ENCODE measurements around the gene UMPS. TPM values are rescaled to one million over a fixed set of nuclear protein-coding genes. Genes with fewer than 3 reads are reported as not detected.

The UMPS gene
- total and polyA plus RNA-seq, 2 experiments from 2014 or later: 21.3 to 127 TPM

GRCh38 chr3:124761935-124762660, 31.8 kb downstream of the UMPS start:
- H3K36me3 ChIP-seq: no peaks in the 10 kb centered on the region
- H3K9me3 ChIP-seq (ENCODE audit: low read depth): no peaks in the 10 kb centered on the region
- no peak overlapping the region for H3K4me3 ChIP-seq
- H3K27me3 ChIP-seq: no peaks in the 10 kb centered on the region
- peaks cover 8% of the 10 kb centered on the region for H3K4me1 ChIP-seq (ENCODE audit: low read depth)
- no peak overlapping the region for H3K27ac ChIP-seq
- no peak for TF ChIP-seq CTCF (IDR thresholded peaks at IDR 0.05; ENCODE audit: low read depth, low read length)
- no peak for DNase-seq (ENCODE audit: low read depth in 1 of 2, low spot score in 1 of 2)

GRCh38 chr3:124762661-124763011, 32.4 kb downstream of the UMPS start:
- H3K9me3 ChIP-seq (ENCODE audit: low read depth): no peaks in the 10 kb centered on the region
- no peak overlapping the region for H3K4me3 ChIP-seq
- DNase-seq (ENCODE audit: low read depth in 1 of 2, low spot score in 1 of 2): no peak
- no peak for TF ChIP-seq CTCF (IDR thresholded peaks at IDR 0.05; ENCODE audit: low read depth, low read length)
- no peaks in the 10 kb centered on the region for H3K36me3 ChIP-seq
- H3K27ac ChIP-seq: no peak overlapping the region
- peaks cover 8% of the 10 kb centered on the region for H3K4me1 ChIP-seq (ENCODE audit: low read depth)
- H3K27me3 ChIP-seq: no peaks in the 10 kb centered on the region

GRCh38 chr3:124763206-124763605, 33.0 kb downstream of the UMPS start:
- Histone ChIP-seq H3K4me1 (ENCODE audit: low read depth) (peaks cover 8% of the 10 kb centered on the region), H3K9me3 (ENCODE audit: low read depth) (no peaks in the 10 kb centered on the region), H3K27ac (no peak overlapping the region), H3K27me3 (no peaks in the 10 kb centered on the region), H3K36me3 (no peaks in the 10 kb centered on the region), H3K4me3 (no peak overlapping the region)
- DNase-seq (ENCODE audit: low read depth in 1 of 2, low spot score in 1 of 2): no peak
- no peak for TF ChIP-seq CTCF (IDR thresholded peaks at IDR 0.05; ENCODE audit: low read depth, low read length)

GRCh38 chr3:124763644-124764358, 33.5 kb downstream of the UMPS start:
- TF ChIP-seq CTCF (IDR thresholded peaks at IDR 0.05; ENCODE audit: low read depth, low read length): no peak
- Histone ChIP-seq H3K4me3 (no peak overlapping the region), H3K9me3 (ENCODE audit: low read depth) (no peaks in the 10 kb centered on the region), H3K36me3 (no peaks in the 10 kb centered on the region), H3K4me1 (ENCODE audit: low read depth) (peaks cover 8% of the 10 kb centered on the region), H3K27ac (no peak overlapping the region), H3K27me3 (no peaks in the 10 kb centered on the region)
- DNase-seq (ENCODE audit: low read depth in 1 of 2, low spot score in 1 of 2): no peak

GRCh38 chr3:124764746-124765145, 34.5 kb downstream of the UMPS start:
- H3K9me3 ChIP-seq (ENCODE audit: low read depth): no peaks in the 10 kb centered on the region
- no peak overlapping the region for H3K27ac ChIP-seq
- no peaks in the 10 kb centered on the region for H3K27me3 ChIP-seq
- H3K4me3 ChIP-seq: no peak overlapping the region
- DNase-seq (ENCODE audit: low read depth in 1 of 2, low spot score in 1 of 2): no peak
- no peaks in the 10 kb centered on the region for H3K36me3 ChIP-seq
- H3K4me1 ChIP-seq (ENCODE audit: low read depth): peaks cover 8% of the 10 kb centered on the region
- TF ChIP-seq CTCF (IDR thresholded peaks at IDR 0.05; ENCODE audit: low read depth, low read length): no peak
